ENCODE data around the gene ST3GAL5.
"Not testable (repeated sequence)": the region's sequence is repeated elsewhere in the genome, so short reads cannot be mapped to it uniquely, and the experiment has no call there.

The ST3GAL5 gene

DNA sequence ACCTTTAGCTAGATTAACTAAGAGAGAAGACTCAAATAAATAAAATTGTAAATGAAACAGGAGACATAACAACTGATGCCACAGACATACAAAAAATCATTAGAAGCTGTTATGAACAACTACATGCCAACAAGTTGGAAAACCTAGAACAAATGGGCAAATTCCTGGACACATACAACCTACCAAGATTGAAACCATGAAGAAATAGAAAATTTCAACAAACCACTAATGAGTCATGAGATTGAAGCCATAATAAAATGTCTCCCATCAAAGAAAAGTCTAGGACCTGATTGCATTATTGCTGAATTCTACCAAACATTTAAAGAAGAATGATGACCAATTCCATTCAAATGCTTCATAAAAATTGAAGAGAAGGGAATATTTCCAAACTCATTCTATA lies 54.3 kb downstream of the ST3GAL5 start:
- DNase-seq (ENCODE audit: low spot score), result no peak

DNA sequence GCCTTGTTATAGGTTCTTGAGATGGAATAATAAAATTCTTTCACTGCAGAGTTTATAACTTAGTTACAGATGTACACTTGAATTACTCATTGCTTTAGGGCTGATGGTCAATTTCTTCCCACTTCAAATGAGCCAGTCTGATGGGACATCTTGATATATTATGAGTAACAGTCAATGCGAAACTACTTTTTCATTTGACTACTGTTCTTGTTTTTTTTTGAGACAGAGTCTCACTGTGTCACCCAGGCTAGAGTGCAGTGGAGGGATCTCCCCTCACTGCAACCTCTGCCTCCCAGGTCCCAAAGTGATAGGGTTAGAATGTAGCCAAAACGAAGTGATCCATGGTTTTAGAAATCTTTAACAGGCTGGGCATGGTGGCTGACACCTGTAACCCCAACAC lies 57.1 kb downstream of the ST3GAL5 start:
- no peak for DNase-seq (ENCODE audit: low spot score)

DNA sequence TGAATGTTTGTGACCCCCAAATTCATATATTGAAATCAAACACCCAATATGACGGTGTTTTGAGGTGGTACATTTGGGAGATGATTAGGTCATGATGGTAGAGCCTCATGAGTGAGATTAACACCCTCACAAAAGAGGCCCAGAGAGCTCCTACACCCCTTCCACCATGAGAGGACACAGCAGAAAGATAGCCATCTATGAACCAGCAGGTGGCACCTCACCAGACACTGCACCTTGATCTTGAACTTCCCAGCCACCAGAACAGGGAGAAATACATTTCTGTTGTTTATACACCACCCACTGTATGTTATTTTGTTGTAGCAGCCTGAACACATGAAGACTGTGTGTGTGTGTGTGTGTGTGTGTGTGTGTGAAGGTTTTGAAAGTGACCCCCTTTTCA lies 58.1 kb downstream of the ST3GAL5 start:
- no peak for DNase-seq (ENCODE audit: low spot score)

DNA sequence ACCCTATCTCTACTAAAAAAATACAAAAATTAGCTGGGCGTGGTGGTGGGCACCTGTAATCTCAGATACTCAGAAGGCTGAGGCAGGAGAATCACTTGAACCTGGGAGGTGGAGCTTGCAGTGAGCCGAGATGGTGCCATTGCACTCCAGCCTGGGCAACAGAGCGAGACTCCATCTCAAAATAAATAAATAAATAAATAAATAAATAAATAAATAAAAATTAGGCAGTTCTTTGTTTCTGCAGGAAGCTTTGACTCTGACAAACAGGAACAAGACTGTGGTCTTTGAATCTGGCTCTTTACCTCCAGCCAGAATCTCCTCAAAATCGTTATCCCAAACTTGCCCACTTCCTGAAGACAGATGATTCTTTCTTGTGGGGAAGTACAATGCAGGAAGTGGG lies 59.4 kb downstream of the ST3GAL5 start:
- DNase-seq (ENCODE audit: low spot score), result not testable (repeated sequence)

DNA sequence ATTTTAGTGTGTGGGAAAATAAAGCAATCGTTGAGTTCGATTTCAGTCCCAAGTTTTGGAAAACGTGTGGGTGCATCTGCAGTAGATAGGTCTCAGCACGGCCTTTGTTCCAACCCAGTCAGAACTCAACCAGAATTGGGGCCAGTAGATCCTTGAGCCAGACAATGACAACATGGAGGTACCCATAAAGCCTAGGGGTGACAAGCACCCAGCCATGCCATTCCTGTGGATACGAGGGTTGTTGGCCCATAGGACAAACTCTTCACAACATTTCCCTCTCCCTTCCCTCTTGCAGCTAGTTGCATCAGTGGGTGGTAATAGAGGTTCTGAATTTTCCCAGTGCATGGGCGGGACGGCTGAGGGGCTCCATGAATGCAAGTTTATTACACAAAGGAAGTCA lies 60.1 kb downstream of the ST3GAL5 start:
- no peak for DNase-seq (ENCODE audit: low spot score)

DNA sequence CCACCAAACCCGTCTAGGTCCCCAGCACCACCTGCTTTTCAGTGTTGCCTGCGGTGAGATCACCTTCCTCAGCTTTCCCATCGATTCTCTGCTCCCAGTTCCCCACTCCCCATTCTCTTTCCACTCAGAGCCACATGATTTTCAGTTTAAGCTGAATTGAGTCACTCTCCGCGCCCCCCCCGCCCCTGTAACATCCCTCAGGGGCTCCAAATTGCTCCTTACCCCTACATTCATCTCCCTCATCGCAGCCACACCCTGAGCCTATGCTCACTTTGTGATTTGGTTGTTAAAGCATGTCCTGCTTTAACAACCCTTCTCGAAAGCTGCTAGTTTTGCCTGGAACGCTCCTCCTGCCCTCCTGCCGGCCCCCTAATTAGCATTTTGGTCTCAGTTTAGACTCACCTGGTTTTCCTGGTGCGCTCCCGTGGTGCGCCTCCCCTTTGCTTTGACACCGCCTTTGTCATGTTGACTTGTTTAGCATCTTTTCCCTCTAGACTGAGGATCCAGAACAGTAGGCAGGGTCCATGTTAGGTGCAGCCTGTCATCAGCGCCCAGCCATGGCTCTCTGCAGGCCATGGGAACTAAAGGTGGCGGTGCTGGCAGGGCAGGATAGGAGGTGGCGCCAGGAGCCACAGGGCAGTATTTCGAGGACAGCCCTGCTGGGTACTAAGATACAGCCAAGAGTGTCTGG lies 60.8 kb downstream of the ST3GAL5 start:
- DNase-seq (ENCODE audit: low spot score), result no peak

DNA sequence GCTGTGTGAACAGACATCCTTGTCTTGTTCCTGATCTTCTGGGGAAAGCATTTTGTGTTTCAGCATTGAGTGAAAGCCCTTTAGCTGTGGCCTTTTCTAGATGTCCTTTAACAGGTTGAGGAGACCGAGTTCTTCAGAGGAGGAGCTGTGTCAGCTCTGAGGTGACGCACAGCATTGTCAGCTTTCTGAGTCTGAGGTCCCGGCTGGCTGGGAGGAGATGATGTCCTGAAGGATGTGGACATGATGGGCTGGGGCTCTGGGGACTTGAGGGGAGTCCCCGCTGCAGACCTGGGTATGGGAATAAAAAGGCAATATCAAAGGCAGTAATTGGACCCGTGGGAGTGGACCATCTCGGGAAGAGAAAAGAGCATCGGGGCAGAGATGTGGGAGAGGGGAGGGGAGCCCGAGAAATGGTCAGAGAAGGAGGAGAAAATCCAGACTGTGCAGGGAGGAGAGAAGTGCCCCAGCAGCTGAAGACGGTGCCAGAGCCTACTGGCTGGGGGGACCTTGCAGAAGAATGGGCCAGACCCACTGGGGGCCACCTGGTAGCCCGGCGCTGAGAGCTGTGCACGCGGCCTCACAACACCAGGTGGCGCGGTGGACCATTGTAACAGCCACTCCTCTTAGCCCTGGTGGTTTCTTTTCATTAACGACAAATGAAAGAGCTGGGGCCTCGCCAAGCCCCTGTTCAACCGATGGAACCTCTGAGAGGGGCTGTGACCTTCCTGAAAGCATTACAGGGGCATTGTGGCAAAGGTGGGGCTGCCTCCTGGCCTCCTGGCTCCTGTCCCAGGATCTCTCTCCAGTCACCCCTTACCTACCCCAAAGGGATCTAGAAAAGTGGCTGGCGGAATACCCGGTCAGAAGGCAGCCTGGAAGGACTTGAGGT lies 61.6 kb downstream of the ST3GAL5 start:
- DNase-seq (ENCODE audit: low spot score), result peak; percentile 57

DNA sequence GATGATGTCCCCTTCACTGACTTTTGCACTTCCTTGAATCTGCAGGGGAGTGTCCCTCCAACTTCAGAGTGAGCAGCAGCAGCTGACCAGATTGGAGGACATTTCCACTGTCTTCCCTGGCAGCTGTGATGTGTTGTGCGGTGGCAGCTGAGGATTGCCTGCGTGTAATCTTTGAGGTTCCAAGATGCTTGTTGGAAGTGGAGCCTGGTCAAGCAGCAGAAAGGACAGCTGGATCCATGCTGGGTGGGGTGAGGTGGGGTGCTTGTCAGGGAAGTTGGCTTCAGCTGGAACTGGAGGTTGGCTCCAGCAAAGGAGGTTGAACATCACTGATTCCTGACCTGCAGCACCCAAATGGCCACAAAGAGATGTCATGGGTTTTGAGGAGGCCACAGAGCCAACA lies 64.8 kb downstream of the ST3GAL5 start:
- DNase-seq (ENCODE audit: low spot score), result no peak

DNA sequence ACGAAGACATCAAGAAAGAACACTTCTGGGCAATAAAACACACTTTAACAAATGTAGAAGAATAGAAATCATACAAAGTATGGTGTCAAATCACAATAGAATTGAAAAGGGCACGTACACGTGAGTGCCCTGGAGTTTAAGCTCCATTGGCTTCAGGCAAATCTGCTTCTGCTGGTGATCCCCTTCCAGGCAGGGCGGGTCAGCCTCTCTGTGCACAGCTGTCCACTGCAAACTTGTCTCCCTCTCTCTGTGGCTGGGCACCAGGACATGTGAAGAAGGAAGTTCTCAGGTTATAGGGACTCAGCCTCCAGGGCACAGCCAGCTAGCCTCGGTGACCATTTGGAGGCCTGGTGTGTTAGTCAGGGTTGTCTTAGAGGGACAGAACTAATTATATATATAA lies 66.0 kb downstream of the ST3GAL5 start:
- DNase-seq (ENCODE audit: low spot score), result no peak

DNA sequence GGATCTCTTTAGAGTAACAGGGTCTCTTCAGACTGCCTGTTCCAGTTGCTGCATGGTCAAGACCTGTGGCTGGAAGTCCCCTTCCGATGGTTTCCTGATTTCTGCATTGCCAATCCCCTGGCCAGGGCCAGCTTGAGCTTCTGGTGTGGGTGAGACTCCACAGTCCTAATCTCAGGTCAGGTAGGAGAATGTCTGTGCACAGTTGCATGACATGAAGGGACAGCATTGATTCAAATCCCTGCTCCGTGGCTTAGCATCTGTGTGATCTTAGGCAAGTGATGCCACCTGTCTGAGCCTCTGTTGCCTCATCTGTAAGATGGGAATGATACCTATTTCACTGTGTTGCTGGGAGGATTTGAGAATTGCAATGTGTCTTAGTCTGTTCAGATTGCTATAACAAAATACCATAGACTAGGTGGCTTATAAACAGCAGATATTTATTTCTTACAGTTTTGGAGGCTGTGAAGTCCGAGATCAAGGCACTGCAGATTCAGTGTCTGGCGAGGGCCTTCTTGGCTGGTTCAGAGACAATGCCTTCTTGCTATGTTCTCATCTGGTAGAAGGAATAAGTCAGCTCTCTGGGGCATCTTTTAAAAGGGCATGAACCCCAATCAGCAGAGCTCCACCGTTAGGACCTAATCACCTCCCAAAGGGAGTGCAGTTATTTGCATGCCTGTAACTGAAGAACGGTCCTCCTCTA lies 68.8 kb downstream of the ST3GAL5 start:
- DNase-seq (ENCODE audit: low spot score), result no peak

DNA sequence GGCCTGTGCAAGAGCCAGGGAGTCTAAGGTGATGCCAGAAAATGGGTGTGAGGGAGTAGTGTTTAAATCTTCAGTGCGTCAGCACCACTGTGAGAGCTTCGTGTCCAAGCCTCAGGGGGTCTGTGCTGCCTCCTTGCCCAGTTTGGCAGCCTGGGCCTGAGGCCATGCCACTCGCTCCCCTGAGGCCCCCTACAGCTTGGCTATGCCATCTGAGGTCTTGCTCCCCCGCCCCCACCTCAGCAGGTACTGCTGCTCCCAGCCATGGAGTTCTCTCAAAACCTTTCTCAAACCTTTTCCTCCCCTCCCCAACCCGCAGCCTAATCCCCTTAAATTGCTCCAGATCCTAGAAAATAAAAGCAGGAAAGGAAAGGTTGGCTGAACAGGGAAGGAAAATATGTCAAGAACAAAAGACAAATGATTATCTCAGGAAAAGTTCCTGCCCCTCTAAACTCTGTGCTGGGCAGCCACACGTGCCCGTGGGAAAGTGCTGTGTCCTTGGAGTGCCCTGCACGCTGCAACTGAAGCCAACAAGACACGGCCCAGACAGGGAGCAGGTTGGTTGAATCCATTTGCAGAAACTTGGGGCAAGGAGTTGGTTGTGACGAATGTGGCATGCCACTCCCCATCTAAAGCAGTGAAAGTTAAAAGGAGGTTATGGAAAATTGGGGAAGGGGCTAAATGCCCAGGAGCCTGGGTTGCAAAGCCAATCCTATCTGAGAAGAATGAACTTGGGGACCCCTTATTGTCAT lies 73.8 kb downstream of the ST3GAL5 start:
- DNase-seq (ENCODE audit: low spot score), result no peak

DNA sequence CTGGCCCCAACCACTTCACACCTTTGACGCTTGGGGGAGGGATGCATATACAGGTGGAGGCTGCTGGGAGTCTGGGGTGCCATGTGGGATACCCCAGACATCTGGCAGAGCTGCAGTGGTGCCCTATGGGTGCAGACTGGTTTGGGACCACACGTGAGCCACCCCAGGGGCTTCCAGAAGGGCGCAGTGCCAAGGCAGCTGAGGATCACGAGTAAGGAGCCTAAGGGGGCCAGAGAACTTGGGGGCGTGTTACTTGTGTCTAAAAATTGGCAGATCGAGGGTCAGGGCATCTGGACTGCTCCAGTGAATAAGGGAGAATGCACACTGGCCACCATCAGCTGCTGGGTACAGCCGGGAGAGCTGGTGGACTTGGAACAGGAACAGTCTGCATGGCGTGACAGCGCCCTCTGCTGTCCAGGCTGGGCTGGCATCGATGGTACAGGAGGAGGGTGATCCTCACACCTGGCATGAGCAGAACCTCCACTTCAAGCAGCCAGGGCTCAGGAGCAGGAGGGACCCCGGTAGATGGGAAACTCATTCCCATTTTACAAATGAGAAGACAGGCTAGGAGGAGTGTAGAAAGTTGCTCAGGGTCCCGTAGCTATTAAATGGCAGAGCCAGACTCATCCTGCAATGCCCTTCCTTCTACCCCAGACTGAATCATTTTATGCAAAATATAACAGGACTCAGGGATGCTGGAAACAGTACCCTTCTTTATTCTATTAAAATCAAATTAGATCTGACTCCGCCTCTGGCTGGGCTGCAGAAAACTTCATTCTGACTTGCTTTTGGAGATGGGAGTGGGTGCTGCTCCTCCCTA lies 74.6 kb downstream of the ST3GAL5 start:
- peak; percentile 84 for DNase-seq (ENCODE audit: low spot score)

DNA sequence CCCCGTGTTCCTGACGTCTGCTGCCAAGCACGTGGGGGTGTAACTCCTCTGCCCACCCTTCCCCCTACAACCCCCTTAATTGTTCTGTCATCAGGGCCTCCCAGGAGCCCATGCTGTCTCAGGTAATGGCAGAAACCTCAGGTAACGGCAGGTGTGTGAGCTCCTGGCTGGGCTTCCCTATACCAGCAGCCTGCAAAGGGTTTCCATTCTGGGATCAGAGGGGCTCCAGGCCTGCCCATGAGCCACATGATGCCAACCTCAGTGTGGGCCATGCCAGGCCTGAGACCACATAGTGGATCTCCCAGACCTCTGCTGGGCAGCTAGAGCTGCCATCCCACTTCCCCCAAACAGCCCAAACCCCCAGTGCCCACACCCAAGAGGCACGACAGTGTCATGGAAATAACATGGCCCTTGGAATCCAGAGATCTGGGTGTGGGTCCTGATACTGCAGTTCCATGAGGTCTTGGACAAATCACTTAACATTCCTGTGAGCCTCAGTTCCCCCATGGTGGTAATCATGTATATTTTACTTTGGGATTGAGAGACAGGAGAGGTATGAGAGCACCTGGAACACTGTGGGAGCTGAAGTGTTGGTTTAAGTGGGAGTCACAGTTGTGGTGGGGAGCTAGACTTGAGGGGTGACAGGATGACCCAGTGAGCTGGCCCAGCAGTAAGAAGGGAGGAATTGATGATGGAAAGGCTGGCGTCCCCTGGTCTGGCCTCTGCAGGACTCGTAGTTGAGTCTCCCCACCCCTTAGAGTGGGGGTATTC lies 75.4 kb downstream of the ST3GAL5 start:
- DNase-seq (ENCODE audit: low spot score), result no peak

DNA sequence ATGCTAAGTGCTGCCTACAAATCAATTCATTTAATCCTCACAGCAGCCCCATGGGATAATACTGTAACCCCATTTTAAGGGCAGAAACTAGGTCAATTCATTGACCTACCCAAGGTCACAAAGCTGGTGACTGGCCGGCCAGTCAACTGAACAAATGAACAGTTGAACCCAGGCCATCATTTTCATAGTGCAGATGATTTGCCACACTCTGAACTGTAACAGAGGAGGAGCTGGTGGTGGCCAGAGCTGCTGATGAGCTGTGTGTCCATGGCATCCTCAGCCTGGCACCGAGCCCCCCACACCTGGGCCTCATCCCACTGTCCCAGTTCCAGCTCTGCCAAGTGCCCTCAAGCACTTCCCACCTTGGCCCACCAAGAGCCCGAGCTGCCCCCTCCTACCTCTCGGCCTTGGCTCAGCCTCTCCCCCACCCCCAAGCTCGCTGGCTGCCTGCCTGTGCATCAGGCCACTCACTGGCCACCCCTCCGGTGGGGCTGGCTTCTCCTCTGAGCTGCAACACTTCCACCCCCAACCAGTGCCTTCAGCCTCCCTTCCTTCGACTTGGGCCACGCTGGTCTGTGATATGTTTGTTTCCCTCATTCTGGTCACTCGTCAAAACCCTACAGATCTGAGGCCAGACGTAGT lies 76.6 kb downstream of the ST3GAL5 start:
- DNase-seq (ENCODE audit: low spot score), result no peak

DNA sequence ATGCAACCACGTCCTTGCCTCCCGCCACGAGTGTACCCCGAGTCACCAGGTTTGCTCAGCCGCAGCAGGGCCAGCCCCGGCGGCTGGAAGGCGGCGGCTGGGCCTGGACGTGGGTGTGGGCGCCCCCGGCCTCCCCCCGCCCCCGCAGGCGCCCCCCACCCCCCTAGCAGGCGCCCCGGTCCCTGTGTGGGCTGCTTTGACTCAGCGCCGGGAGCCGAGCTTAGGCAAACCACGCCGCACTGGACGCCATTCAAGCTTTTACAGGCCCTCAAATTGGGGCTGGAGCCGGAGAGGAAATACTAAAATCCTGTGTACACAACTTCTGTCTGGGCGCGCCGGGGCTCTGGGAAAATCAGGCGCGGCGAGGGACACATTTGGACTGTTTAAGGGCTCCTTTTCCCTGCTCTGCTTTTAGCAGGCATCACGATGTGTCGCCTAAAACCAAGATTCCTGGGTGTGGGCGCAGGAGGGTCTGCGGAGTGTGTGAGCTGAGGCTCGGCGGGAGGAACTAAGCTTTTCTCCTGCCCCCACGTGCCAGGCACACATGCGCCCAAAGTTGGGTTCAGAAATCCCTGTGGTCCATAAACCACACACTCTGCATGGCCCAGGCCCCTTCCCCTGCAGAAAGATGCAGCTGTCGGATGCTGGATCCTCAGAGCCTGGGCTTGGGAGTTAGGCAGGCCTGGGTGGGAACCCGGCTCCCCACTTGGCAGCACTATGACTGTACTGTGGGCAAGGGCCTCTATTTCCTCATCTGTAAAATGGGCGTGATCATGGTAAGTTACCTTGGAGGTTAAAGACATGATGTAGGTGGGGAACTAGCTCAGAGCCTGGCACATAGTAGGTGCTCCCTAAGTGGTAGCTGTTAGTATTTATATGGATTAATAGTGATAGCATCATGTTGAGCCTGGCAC lies 77.4 kb downstream of the ST3GAL5 start:
- DNase-seq (ENCODE audit: low spot score), result no peak

DNA sequence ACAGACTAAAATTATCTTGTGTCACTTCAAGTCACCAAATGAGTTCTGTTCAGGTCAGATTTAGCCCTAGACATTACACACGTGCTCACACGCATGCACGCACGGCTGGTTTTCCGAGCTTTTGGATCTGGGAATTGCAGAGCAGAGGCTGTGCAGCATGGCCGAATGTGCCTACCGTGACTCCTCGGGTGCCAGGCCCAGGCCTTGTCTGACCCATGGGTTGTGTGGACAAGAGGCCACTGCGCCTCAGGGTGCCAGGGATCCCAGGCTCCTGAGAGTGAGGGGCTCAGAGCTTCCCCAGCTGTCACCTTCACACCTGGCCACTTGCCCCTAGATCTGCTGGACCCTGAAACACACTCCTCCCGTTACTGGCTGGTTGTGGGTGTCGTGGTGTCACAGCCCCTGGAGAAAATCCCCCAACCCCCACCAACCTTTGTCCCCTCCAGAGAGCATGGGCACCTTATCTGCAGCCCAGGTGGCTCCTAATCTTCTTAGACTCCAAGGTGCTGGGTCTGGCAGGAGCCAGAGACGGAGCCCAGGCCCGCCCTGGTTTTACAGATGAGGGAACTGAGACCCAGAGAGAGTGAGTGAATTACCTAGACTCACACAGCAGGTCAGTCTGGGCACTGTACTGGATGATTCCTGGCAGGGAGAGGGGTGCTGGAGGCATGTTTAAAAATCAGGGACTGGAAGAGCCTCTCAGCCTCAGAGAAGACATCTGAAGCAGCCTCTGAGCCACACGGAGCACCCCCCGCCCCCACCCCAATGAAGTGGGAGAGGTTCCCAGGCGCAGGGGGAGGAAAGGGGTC lies 78.2 kb downstream of the ST3GAL5 start:
- DNase-seq (ENCODE audit: low spot score), result no peak

DNA sequence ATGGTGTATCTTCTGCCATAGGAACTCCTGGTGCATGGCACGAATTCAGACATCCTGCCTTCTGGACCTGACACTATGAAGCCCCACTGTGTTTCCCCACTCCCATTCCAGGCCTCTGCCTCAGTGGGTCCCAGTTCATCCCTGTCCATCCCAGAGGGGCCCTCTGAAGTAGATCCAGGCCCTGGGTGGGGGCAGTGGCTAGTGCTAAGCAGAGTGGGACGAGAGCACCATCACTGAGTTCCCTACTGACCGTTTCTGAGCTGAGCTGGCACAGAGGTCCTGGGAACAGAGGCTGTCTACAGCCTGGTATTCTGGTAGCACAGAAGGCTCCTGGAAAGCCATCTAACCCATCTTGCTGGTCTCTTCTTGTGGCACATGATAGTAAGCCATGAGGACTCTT lies 81.0 kb downstream of the ST3GAL5 start:
- no peak for DNase-seq (ENCODE audit: low spot score)
